GM19035 (cell line): ENCODE results near the gene POMC.
A peak's percentile ranks its signal among the peaks of the same experiment; 100 is the strongest.
"Not testable (repeated sequence)": the region's sequence is repeated elsewhere in the genome, so short reads cannot be mapped to it uniquely, and the experiment has no call there.

Source experiments
- ATAC-seq: cut with Tn5 transposase; IDR thresholded peaks from one replicate; pipeline ENCODE4 v1.9.1; 2021; ENCODE audit not compliant: unreplicated experiment

POMC gene

DNA sequence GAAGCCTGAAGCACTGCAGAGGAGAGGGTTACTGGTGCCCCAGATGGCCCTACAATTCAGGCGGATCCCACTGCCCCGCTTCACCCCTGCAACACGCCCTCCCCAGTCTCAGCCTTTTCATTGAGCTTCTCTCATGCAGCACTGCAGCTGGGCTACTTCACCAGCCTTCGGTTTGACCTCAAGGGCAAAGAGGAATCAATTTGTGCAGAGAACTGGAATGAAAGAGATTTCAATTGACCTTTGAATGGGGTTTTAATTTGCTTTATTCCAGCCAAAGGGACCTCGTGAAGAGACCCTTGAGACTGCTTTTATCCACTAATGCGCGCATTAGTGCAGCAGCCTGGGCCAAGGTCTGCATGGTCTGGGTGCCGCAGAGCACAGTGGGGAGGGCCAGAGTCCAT, 8.8 kb upstream of the POMC start:
- ATAC-seq = no peak

DNA sequence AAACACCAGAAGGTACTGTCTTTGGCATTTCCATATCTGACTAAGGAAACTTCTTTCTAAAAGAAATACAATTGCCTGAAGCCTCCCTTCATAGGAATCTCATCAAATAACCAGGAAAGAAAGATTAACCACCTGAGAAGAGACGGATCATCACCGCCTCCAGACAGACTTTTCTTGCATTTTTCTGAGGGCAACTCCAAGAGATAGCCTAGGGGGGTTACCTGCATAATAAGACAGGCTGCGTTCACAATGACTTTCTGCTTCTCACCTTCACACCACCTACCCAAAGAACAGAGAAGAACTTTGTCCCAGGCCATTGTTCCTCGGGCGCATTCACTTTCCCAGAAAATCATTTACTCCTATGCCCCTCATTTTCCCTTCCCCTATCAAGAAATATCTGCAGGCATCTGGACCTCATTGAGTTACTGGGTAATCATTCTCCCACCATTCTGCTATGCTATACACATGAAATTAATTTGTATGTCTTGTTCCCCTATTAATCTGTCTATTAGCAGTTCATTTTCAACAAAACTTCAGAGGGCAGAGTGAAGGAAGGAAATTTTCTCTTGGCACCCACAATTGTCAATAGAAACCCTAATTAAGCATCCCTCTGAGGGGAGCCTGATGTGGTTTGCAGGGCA, 8.3 kb upstream of the POMC start:
- ATAC-seq = no peak

- no peak for ATAC-seq
These were observed 7.8 kb upstream of the POMC start for GRCh38 chr2:25176138-25176537.

DNA sequence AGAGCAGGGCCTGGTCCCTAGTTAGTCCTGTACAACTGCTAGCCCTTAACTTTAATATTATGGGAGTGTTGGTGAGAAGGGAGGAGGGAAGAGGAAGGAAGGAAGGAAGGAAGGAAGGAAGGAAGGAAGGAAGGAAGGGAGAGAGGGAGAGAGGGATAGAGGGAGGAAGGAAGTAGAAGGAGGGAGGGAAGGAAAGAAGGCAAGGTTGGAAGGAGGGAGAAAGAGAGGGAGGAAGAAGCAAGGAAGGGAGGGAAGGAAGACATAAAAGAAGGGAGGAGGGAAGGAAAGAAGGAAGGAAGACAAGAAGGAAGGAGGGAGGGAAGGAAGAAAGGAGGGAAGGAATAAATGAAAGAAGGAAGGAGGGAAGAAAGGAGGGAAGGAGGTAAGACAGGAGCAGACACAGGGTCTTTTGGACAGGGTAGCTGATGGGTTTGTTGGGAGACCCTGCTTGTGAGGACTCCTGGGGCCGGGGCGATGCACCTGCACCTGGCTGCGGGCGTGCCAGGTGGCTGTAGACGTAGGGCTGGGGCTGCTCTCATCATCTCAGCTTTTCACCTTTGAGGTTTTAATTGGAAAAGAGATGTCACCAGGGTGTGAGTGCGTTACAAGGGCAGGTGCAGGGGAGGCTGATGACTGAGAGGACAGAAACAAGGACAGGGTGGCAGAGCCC, 5.9 kb upstream of the POMC start:
- ATAC-seq = no peak

GRCh38 chr2:25173719-25174118, 5.3 kb upstream of the POMC start:
- no peak for ATAC-seq

DNA sequence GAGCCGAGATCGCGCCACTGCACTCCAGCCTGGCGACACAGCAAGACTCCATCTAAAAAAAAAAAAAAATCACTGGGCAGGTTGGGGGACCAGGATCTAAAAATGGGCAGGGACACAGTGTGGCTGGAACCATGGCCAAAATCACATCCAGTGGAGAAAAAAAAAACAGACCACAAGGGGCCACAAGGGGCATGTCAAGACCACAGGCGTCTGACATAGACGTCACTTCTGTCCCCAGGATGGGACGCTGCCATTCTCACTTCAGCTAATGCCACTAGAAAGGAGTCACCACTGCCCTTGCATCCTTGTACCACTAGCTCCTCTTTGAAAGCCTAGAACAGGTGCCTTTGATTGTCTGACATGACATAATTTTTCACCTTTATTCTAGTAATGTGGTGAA, 2.5 kb upstream of the POMC start:
- ATAC-seq = no peak

- ATAC-seq = no peak
These were observed 692 bp upstream of the POMC start for GRCh38 chr2:25169073-25169470.

DNA sequence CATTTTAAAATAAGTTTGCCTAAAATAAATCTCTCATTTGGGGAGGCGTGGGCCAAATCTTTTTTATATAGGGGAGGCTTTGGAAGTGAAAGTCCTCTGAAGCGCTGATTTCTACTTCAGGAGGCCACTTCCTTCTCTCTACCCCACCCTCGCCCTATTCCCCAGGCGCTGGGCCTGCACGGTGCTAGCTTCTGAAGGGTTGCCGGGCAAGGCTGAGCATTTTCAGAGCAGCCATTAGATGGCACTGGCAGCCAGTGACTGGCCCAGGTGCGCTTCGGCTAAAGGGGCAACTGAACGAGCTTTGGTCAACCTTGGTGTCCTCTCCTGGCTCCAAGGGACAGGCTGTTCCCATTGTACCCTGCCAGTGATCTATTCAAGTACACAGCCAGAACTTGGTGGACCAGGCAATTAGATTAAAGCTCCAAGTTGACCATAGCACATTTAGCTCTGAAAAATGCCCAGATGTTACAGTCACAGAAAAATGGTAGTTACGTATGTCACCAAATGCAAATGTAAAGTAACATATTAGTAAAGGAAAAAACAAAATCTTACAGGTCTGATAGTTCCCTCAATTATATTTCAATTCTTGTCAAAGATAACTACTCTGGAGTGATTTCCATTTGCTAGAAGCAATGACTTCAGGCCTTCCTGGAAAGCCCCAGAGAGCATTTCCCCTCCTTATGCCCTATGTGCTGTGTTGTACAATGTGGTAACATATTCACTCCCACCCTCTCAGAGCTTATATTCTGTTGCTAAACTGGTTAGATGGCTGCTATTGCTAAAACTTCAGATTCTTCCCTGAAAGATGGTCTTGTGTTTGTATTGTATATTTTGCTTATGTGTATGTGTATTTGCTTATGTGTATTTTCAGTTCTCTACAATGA, 2.1 kb downstream of the POMC start:
- peak; percentile 61 for ATAC-seq

GRCh38 chr2:25164561-25164960, 3.8 kb downstream of the POMC start:
- no peak for ATAC-seq

GRCh38 chr2:25162061-25162460, 6.3 kb downstream of the POMC start:
- ATAC-seq = not testable (repeated sequence)

GRCh38 chr2:25161055-25161781, 7.2 kb downstream of the POMC start:
- peak; percentile 64 for ATAC-seq

DNA sequence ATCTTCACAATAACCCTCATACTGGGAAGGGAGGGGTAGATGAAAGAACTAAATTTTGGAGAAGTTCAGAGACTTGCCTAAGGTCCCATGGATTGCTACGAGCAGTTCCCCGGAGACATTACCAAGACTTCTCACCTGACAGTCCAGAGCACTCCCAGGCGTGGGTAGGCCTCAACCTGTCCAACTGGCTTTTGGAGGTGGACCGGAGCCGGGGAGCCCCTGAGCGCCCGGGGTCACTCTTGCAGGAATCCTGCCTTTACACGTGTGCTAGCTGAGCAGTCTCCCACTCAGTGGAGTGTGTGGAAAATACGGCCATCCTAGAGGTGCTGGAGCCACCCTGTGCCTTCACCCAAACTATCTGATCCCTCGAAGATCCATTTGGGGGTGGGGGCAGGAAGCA, 8.0 kb downstream of the POMC start:
- ATAC-seq = no peak

GRCh38 chr2:25159949-25160348, 8.4 kb downstream of the POMC start:
- no peak for ATAC-seq

DNA sequence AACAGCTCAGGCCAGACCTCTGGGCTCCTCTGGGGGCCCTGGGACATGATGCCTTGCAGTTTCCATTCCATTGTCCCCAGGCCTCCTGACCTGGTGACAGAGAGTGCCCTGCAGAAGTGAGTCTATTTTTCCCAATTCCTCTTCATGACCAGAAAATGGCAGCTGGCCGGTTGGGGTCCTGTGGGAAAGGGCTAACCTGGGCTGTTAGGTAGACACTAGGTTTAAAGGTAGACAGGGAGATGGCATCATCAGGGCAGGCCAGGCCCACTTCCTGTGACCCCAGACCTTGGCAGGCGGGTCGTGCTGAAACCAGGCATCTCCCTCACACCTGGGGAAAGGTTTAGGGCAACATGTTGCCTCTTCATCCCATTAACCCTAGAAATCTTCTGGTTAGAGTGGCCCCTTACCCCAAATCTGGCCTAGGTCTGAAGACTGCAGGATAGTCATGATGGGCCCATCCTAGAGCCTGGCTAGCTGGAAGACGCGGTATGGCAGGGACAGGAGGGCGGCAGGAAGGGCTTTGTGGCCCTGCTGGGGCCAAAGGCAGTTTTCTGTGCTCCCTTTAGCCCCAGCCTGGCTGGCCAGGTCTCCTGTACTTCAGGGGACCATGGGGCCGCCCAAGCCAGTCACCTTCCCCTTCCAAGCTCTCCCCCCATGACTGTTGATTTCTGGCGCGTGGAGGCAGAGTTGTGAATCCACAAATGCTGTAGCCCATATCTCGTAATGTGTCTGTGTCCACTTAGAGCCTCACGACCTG, 10.1 kb downstream of the POMC start:
- ATAC-seq = no peak

DNA sequence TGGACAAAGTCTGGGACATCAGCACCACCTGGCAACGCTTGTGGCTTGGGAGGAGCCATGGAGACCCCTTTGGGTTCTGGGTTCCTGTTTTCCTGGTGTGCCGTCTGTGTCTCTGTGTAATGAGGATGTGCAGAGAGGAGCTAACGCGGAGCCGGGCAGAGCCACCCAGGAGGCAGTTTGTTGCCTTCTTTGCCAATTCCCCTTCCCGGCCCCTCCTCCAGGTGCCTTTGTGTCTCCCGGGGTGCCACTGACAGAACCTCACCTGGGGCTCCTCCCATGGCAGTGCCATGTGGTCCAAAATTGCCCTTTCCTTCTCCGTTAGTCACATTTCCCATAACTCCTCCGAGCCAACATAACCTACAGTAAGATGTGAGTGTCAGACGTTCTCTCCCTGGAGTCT, 13.0 kb downstream of the POMC start:
- ATAC-seq = no peak

- no peak for ATAC-seq
These were observed 16.7 kb downstream of the POMC start for GRCh38 chr2:25151718-25152117.

DNA sequence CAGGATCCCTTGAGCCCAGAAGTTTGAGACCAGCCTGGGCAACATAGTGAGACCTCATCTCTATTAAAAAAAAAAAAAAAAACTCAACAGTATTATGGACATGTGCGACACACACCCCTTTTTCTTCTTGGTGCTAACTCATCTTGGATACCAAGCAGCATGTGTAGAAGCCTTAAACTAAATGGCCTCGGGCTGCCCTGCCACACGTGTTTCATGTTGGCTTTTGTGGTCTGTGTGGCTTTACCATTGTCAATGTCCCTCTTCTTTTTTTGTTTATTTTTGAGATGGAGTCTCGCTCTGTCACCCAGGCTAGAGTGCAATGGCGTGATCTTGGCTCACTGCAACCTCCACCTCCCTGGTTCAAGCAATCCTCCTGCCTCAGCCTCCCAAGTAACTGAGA, 17.4 kb downstream of the POMC start:
- not testable (repeated sequence) for ATAC-seq

- no peak for ATAC-seq
These were observed 18.7 kb downstream of the POMC start for GRCh38 chr2:25149646-25150045.

DNA sequence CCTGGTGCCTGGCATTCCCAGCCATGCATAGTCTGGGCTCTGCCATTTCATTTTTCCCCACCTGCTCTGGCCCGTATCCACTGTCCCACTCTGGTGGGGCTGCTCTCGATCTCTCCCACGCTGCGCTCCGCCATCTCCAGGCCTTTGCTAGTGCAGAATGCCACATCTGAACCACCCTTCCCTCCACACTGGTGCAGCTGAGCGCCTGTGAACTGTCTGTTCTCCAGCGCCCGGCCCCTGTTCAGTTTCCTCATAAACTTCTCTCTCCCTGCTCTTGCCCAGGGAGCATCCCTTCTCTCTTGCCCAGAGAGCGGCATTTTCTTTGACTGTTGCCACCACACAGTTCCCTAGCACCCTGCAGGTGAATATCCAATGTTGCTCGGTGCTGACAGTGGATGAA, 21.5 kb downstream of the POMC start:
- no peak for ATAC-seq

DNA sequence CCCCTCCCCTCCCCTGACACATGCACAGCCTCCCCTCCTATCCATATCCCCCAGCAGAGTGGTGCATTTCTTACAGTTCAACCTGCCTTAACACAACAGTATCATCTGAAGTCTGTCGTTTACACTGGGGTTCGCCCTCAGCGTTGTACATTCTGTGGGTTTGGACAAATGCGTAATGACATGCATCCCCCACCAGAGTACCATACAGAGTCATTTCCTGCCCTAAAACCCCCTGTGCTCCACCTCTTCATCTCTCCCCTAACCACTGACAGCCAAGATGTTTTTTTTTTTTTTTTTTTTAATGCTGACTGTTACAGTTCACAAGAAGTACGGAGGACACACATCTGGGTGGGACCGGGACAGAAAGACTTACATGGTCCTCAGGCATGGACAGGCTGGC, 22.6 kb downstream of the POMC start:
- ATAC-seq = no peak

- ATAC-seq = no peak
These were observed 27.3 kb downstream of the POMC start for GRCh38 chr2:25141120-25141519.
